IPS-11a (cell line): ENCODE results near the gene MVD.
"Not testable (repeated sequence)": the region's sequence is repeated elsewhere in the genome, so short reads cannot be mapped to it uniquely, and the experiment has no call there.

ENCODE experiments used
- H3K4me3 ChIP-seq: one replicate; pipeline ENCODE4 v1.5.1; 2013; ENCODE audit warnings: low read depth, low read length, control low read depth

MVD gene

DNA sequence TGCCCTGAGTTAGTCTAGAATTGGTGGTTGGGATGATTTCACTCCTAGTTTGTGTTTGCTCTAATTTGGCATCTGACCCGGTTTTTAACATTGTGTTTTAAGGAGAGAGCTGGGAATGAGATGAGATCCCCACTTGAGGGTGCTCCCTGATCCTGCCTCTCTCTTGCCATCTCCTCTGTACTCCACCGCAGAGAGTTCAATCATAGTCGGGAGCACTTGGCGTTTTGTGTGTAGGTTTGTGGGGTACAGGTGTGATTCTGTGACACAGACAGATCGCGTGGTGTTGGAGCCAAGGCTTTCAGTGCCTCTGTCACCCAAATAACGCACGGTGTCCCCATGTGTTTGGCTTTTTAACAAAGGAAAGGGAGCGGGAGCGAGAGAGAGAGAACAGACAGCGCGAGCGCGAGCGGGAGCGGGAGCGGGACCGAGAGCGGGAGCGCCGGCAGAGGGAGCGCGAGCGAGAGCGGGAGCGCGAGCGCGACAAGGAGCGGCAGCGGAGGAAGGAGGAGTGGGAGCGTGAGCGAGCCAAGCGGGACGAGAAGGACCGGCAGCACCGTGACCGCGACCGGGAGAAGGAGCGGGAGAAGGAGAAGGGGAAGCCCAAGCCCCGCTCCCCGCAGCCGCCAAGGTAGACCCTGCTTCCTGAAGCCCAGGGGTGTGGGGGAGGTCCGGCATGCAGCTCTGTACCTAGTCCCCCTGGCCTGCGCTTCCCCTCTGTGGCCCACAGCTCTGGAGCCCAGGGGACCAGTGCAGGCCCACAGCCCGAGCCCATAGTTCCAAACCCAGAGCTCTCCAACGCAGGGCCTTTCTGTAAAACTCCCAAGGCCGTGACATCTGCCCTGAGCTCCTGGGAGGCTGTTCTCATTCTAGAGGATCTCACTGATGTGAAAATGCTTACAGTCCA is 51.7 kb downstream of the MVD start:
- H3K4me3 ChIP-seq = no peak overlapping the region

DNA sequence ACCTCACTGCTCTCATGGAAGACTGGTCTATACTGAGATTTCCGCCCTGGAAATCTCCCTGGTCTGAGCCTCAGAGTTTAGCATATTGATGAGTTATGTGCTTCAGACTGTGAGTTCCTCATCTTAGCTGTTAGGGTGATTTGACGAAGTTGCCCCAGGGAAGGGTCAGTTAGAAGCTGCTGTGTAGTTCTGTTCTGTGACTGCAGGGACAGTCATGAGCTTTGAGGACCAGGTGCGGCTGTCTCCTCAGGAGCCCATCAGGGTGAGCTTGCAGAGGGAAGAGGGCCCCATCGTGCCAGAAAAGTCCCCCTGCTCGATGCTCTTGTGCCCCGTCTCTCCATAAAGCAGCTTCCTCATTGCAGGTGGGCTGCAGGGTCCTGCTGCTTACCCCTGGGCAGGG is 52.8 kb downstream of the MVD start:
- H3K4me3 ChIP-seq = no peak overlapping the region

DNA sequence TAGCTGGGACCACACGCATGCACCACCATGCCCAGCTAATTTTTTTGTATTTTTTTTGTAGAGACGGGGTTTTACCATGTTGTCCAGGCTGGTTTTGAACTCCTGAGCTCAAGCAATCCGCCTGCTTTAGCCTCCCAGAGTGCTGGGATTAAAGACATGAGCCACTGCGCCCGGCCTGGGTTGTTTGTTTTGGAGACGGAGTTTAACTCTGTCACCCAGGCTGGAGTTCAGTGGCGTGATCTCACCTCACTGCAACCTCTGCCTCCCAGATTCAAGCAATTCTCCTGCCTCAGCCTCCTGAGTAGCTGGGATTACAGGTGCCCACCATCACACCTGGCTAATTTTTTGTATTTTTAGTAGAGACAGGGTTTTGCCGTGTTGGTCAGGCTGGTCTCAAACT is 53.5 kb downstream of the MVD start:
- H3K4me3 ChIP-seq = not testable (repeated sequence)

DNA sequence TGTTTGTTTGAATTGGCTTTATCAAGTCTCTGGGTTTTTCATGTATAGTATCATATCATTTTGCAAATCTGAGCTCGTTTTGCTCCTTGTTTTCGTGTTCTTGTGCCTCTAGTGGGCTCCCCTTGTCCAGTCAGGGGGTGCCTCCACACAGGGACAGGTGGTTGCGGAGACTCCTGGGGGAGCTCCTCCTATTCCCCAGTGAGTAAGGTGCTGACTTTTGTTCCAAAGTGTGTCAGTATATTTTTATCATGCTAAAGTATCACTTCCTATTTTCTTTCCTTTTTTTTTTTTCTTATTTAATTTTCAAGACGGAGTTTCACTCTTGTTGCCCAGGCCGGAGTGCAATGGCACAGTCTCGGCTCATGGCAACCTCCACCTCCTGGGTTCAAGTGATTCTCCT is 54.8 kb downstream of the MVD start:
- no peak overlapping the region for H3K4me3 ChIP-seq

DNA sequence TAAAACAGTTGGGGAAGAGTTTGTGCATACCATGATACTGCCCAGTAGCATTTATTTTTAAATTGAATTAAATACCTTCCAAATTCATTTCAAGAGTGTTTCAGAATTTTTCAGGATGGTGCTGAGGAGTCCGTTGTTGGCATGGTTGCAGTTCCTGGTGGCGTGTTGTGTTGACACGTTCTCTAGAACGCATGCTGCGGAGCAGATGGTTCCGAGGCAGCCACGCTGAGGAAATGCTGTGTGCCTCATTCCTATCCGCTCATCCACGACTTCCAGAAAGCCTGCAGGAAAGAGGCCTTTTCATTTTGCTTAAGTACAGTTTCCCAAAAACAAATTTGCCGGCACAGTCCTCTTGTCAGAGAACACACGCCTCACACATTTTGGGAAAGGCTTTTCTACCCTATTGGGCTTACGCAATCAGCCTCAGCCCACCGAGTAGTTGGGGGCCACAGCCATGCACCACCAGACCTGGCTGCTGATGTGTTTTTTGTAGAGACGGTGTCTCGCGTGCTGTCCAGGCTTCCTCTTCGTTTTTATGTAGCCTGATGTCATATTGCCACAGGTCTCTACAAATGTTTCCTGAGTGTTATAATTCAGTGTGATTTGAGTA is 56.6 kb downstream of the MVD start:
- no peak overlapping the region for H3K4me3 ChIP-seq

DNA sequence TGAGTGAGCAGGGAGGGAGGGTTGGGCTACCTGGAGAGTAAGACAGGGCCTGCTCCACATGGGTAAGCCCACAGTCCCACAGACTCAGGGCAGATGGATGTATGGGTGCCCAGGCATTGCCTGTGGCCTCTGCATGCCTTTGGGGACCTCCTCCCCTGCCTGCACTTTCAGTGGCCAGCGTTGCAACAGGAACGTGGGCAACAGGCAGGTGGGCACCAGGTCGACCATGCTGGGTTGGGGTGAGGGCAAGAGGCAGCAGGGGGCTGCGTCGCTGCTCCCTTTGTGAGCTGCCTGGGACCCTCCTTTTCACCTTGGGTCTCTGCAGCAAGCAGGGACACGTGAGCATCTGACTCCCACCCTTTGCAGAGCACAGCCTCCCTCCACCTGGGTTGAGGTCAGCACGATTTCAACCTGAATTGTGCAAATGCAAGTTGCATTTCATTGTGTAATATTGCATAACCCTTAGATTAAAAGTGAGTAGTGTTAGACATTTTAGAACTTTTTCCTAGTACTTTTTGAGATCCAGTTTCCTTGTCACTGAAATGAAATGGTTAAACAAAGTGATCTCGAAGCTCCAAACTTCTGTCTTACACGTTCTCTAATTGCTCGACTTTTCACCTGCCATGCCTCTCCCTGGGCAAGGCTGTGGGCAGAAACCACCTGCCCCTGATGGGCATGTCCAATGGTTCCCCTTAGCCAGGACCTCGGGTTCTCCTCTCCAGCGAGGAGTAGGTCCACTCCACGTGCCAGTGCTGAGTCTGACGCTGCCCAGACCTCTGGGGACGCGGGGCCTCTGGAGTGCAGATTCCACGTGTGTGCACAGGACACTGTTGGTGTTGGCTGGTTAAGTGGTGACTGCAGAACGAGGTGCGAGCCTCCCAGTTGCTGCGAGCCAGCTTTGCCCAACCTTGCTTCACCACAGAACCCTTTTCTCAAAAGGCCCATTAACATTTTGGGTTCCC is 57.4 kb downstream of the MVD start:
- H3K4me3 ChIP-seq = no peak overlapping the region

DNA sequence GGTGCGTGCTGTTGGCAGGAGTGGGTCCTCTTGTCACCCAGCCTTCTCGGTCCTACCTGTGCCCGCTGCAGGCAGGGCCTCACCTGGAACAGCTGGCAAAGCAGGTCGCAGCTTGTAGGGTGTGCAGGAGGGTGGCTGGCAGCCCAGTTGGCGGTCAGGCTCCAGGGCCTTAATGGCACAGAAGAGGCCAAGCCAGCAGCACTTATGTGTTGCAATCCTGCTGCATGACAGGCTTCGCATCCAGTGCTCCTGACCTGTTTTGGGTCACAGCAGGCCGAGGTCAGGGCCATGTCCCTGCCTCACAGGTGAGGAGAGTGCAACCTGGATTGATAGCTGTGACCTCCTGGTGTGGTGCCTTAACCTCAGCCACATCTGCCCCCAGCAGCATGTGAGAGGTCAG is 60.8 kb downstream of the MVD start:
- no peak overlapping the region for H3K4me3 ChIP-seq
